CD14-positive monocyte (primary cell): ENCODE measurements around the gene P3H2. TPM values are rescaled to one million over a fixed set of nuclear protein-coding genes. Genes with fewer than 3 reads are reported as not detected.

Source experiments
- DNase-seq, 3 donors: peaks; one replicate each; pipeline ENCODE4 v3.0.0-alpha.2; 2011 to 2022
- H2AFZ ChIP-seq: 2 replicates; pipeline ENCODE4 v1.6.0; 2012; ENCODE audit warnings: mild to moderate bottlenecking, low read depth, low read length, inconsistent platforms; ENCODE audit not compliant: insufficient read depth, poor library complexity, severe bottlenecking
- H3K27ac ChIP-seq, 2 donors: 1 replicate in 1 of 2; 2 replicates in 1 of 2; pipeline ENCODE4 v1.5.1; 2012 to 2013; ENCODE audit warnings: low read length in 2 of 2, control low read depth in 1 of 2, inconsistent platforms in 1 of 2, low read depth in 1 of 2, mild to moderate bottlenecking in 1 of 2
- H3K27me3 ChIP-seq, 2 donors: one replicate each; pipeline versions ENCODE4 v1.6.0 to v1.6.1; 2011 to 2013; ENCODE audit warnings: low read length in 2 of 2; ENCODE audit not compliant: control insufficient read depth in 2 of 2, insufficient read depth in 2 of 2
- H3K36me3 ChIP-seq, 2 donors: replicated peaks in 1 of 2; 1 replicate in 1 of 2; 2 replicates in 1 of 2; pipeline versions ENCODE4 v1.5.1 to v1.6.1; 2012 to 2013; ENCODE audit warnings: low read length in 2 of 2, control low read depth in 1 of 2, inconsistent platforms in 1 of 2, mild to moderate bottlenecking in 1 of 2; ENCODE audit not compliant: insufficient read depth in 2 of 2, control insufficient read depth in 1 of 2
- H3K4me1 ChIP-seq, 2 donors: 1 replicate in 1 of 2; 2 replicates in 1 of 2; pipeline versions ENCODE4 v1.5.1 to v1.6.1; 2012 to 2013; ENCODE audit warnings: low read length in 2 of 2, control low read depth in 1 of 2, inconsistent platforms in 1 of 2, mild to moderate bottlenecking in 1 of 2, moderate library complexity in 1 of 2; ENCODE audit not compliant: insufficient read depth in 2 of 2, control insufficient read depth in 1 of 2
- H3K4me2 ChIP-seq: replicated peaks from 2 replicates; pipeline ENCODE3; 2012; ENCODE audit warnings: low read length, moderate library complexity, mild to moderate bottlenecking; ENCODE audit not compliant: poor library complexity, severe bottlenecking; ENCODE audit errors: extremely low read depth
- H3K4me3 ChIP-seq, 3 experiments: fragments of 200-600 bp in 1 of 3; sonication (generic) in 1 of 3; replicated peaks in 1 of 3; 1 replicate in 2 of 3; 2 replicates in 1 of 3; pipeline ENCODE4 v1.5.1; 2011 to 2013; ENCODE audit warnings: low read length in 3 of 3, mild to moderate bottlenecking in 3 of 3, control low read depth in 2 of 3, low read depth in 2 of 3, inconsistent platforms in 1 of 3, moderate library complexity in 1 of 3
- H3K79me2 ChIP-seq: 2 replicates; pipeline ENCODE4 v1.6.0; 2012; ENCODE audit warnings: mild to moderate bottlenecking, control low read depth, inconsistent platforms, low read length, moderate library complexity; ENCODE audit not compliant: insufficient read depth
- H3K9ac ChIP-seq: 2 replicates; pipeline ENCODE4 v1.6.0; 2017; ENCODE audit warnings: low read length, mild to moderate bottlenecking; ENCODE audit not compliant: insufficient read depth, poor library complexity, severe bottlenecking
- H3K9me3 ChIP-seq, 2 donors: replicated peaks in 1 of 2; 1 replicate in 1 of 2; 2 replicates in 1 of 2; pipeline versions ENCODE4 v1.5.1 to v1.6.1; 2012 to 2013; ENCODE audit warnings: low read length in 2 of 2, control low read depth in 1 of 2; ENCODE audit not compliant: control insufficient read depth in 1 of 2, insufficient read depth in 1 of 2
- H4K20me1 ChIP-seq: 2 replicates; pipeline ENCODE4 v1.6.0; 2012; ENCODE audit warnings: mild to moderate bottlenecking, low read length, control low read depth, moderate library complexity; ENCODE audit not compliant: insufficient read depth
- H3K27ac Mint-ChIP-seq, 7 donors: one replicate each; pipeline ENCODE4 v1.8.0; 2020; ENCODE audit warnings: mild to moderate bottlenecking in 7 of 7, mixed read lengths in 7 of 7, moderate library complexity in 6 of 7, inconsistent platforms in 2 of 7
- H3K27me3 Mint-ChIP-seq, 3 donors: one replicate each; pipeline ENCODE4 v1.8.0; 2021 to 2022; ENCODE audit warnings: low read depth in 3 of 3, mild to moderate bottlenecking in 3 of 3, mixed read lengths in 3 of 3, moderate library complexity in 3 of 3, inconsistent platforms in 1 of 3
- H3K36me3 Mint-ChIP-seq, 2 donors: one replicate each; pipeline ENCODE4 v1.8.0; 2020; ENCODE audit warnings: mixed read lengths in 2 of 2, inconsistent platforms in 1 of 2, mild to moderate bottlenecking in 1 of 2
- H3K4me1 Mint-ChIP-seq: one replicate; pipeline ENCODE4 v1.8.0; 2020; ENCODE audit warnings: mild to moderate bottlenecking, mixed read lengths
- H3K4me3 Mint-ChIP-seq, 2 donors: one replicate each; pipeline ENCODE4 v1.8.0; 2020; ENCODE audit warnings: mild to moderate bottlenecking in 2 of 2, mixed read lengths in 2 of 2, moderate library complexity in 1 of 2
- H3K9me3 Mint-ChIP-seq, 7 donors: one replicate each; pipeline ENCODE4 v1.8.0; 2020 to 2022; ENCODE audit warnings: mixed read lengths in 7 of 7, mild to moderate bottlenecking in 6 of 7, moderate library complexity in 6 of 7, inconsistent platforms in 2 of 7
- CTCF ChIP-seq: fragments of 200-600 bp; IDR thresholded peaks from one replicate; pipeline ENCODE4 v1.8.0; 2022; ENCODE audit warnings: antibody characterized with exemption, mild to moderate bottlenecking
- WGBS: methylation state at CpG from one replicate; pipeline ENCODE4 v1.1.5; 2013; ENCODE audit warnings: missing lambda C conversion rate; ENCODE audit not compliant: insufficient coverage; 5-methylcytosine and 5-hydroxymethylcytosine counted together
- intact Hi-C, 2 donors: fragments of 100-400 bp; cut with micrococcal nuclease; formaldehyde crosslinking; loops; one replicate each; pipeline versions ENCODE4 v1.15.0 to v1.15.1; 2023
- polyA plus RNA-seq, 3 donors: library from polyadenylated mRNA; depleted of rRNA in 1 of 3; unstranded in 2 of 3; stranded (reverse) in 1 of 3; fragments of 300-500 nt in 2 of 3; fragments of >200 nt in 1 of 3; fragmentation: Illumina TruSeq in 2 of 3; gene quantifications; 1 replicate in 2 of 3; 2 replicates in 1 of 3; pipeline ENCODE4 v1.2.3, GENCODE V29; 2012 to 2021

Gene P3H2
- polyA plus RNA-seq, 3 donors: 0.25 to 0.31 (median 0.27) TPM

- H2AFZ ChIP-seq: no peak overlapping the region
- H3K36me3 Mint-ChIP-seq: no peaks in the 10 kb centered on the region
- DNase-seq: no peak
- H3K27me3 ChIP-seq: no peaks in the 10 kb centered on the region
- no peak overlapping the region for H3K4me2 ChIP-seq
- H3K4me1 ChIP-seq: no peaks in the 10 kb centered on the region
- intact Hi-C loops: no loop called here
- H3K4me1 Mint-ChIP-seq: no peaks in the 10 kb centered on the region
- H4K20me1 ChIP-seq: no peaks in the 10 kb centered on the region
- no peaks in the 10 kb centered on the region for H3K79me2 ChIP-seq
- no peaks in the 10 kb centered on the region for H3K36me3 ChIP-seq
- no peaks in the 10 kb centered on the region for H3K9me3 ChIP-seq
- no peak overlapping the region for H3K4me3 Mint-ChIP-seq
- no peak overlapping the region for H3K27ac ChIP-seq
- H3K4me3 ChIP-seq: no peak overlapping the region
- 83% methylated on average over 3 of the region's 5 CpGs for WGBS
- peaks cover 0 to 6% (median 0%) of the 10 kb centered on the region in 3 donors for H3K27me3 Mint-ChIP-seq
- H3K9ac ChIP-seq: no peak overlapping the region
- no peak for TF ChIP-seq CTCF
- H3K9me3 Mint-ChIP-seq: no peaks in the 10 kb centered on the region
- H3K27ac Mint-ChIP-seq: no peak overlapping the region
Measured at GRCh38 chr3:189977174-189977573, 143.5 kb downstream of the P3H2 start.

GRCh38 chr3:189975391-189975990 is 145.2 kb downstream of the P3H2 start:
- no peaks in the 10 kb centered on the region for H3K4me1 Mint-ChIP-seq
- Histone ChIP-seq H4K20me1 (no peaks in the 10 kb centered on the region), H3K4me1 (no peaks in the 10 kb centered on the region), H3K79me2 (no peaks in the 10 kb centered on the region), H3K4me3 (no peak overlapping the region), H3K9ac (no peak overlapping the region), H3K27ac (no peak overlapping the region), H2AFZ (no peak overlapping the region), H3K27me3 (no peaks in the 10 kb centered on the region), H3K4me2 (no peak overlapping the region), H3K9me3 (no peaks in the 10 kb centered on the region), H3K36me3 (no peaks in the 10 kb centered on the region)
- H3K27me3 Mint-ChIP-seq: peaks cover 0 to 6% (median 0%) of the 10 kb centered on the region in 3 donors
- WGBS: no CpG with 5 or more reads among the region's 4 CpGs
- intact Hi-C loops: no loop called here
- no peaks in the 10 kb centered on the region for H3K9me3 Mint-ChIP-seq
- H3K4me3 Mint-ChIP-seq: no peak overlapping the region
- no peak for TF ChIP-seq CTCF
- H3K27ac Mint-ChIP-seq: no peak overlapping the region
- no peaks in the 10 kb centered on the region for H3K36me3 Mint-ChIP-seq
- no peak for DNase-seq
